ENCODE measurements around the gene CDV3. TPM values are rescaled to one million over a fixed set of nuclear protein-coding genes. Genes with fewer than 3 reads are reported as not detected.
A peak's percentile ranks its signal among the peaks of the same experiment; 100 is the strongest.

The CDV3 gene
- total RNA-seq, 1 donor from 2014 or later: 166 TPM

- Histone ChIP-seq H3K36me3 (no peaks in the 10 kb centered on the region), H3K4me1 (no peaks in the 10 kb centered on the region), H3K9me3 (peaks cover 6% of the 10 kb centered on the region), H3K4me3 (no peak overlapping the region), H3K27ac (no peak overlapping the region), H3K27me3 (ENCODE audit: low read depth) (no peaks in the 10 kb centered on the region)
- intact Hi-C loops (cut with DNase I): no loop called here
- ATAC-seq (no peak), DNase-seq (no peak)
- TF ChIP-seq, protein P1, sequence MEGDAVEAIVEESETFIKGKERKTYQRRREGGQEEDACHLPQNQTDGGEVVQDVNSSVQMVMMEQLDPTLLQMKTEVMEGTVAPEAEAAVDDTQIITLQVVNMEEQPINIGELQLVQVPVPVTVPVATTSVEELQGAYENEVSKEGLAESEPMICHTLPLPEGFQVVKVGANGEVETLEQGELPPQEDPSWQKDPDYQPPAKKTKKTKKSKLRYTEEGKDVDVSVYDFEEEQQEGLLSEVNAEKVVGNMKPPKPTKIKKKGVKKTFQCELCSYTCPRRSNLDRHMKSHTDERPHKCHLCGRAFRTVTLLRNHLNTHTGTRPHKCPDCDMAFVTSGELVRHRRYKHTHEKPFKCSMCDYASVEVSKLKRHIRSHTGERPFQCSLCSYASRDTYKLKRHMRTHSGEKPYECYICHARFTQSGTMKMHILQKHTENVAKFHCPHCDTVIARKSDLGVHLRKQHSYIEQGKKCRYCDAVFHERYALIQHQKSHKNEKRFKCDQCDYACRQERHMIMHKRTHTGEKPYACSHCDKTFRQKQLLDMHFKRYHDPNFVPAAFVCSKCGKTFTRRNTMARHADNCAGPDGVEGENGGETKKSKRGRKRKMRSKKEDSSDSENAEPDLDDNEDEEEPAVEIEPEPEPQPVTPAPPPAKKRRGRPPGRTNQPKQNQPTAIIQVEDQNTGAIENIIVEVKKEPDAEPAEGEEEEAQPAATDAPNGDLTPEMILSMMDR (IDR thresholded peaks at IDR 0.05): no peak
Observed at GRCh38 chr3:133563186-133563591, 10.3 kb upstream of the CDV3 start.

DNA sequence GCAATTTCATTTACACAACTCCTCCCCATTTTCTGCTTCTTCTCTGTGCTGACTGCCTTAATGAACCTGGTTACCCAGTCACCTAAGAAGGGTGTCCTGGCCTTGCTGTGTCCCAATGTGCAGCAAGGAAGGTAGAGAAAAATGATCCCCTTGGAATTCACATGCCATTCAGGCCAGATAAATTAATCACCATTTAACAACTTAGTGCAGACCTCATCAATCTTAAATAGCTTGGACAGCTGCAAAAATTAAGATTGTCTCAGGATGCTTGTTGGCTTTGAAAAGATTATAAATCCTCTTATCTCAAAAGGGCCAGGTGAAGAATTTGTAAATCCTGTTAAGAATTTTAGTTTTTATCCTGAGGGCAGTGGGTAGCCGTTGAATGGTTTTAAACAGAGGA, 9.7 kb upstream of the CDV3 start:
- DNase-seq (no peak), ATAC-seq (no peak)
- Histone ChIP-seq H3K4me3 (no peak overlapping the region), H3K9me3 (peaks cover 6% of the 10 kb centered on the region), H3K4me1 (no peaks in the 10 kb centered on the region), H3K27me3 (ENCODE audit: low read depth) (no peaks in the 10 kb centered on the region), H3K27ac (no peak overlapping the region), H3K36me3 (no peaks in the 10 kb centered on the region)
- intact Hi-C loops (cut with DNase I): no loop called here
- TF ChIP-seq, protein P1 (IDR thresholded peaks at IDR 0.05): no peak

DNA sequence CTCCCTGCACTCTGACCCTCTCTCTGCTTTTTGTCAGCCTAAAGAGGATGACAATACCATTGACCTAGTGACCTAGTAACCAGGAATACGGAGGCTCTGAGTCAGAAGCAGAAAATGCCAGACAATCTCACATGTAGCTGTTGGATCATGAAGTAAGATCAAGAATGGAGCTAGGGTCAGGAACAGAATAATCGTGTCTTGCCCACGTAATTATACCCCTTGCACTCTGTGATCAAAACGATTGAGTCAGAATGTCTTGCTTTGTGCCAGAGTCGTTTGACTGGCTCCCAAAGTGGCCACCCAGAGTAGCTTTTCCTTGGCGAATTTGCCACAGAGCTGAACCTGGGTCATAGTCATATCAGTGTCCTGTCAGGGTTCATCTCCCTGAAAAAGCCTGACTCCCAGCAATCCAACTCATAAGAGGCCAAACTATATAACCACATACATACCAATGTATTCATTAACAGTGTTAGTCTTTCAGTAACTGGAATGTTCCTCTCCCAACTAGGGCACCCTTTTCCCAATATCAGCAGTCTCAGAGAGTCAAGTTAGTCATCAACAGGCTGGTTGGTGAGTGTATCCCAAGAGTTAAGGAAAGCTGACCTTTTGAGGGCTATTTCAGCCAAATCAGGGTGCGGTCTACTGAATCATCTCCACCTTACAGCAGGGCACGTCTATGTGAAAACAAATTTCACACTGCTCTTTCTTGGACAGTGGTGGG, 5.0 kb upstream of the CDV3 start:
- H3K4me3 ChIP-seq: no peak overlapping the region
- DNase-seq: no peak
- TF ChIP-seq, protein P1 (IDR thresholded peaks at IDR 0.05): no peak
- no peaks in the 10 kb centered on the region for H3K36me3 ChIP-seq
- no peaks in the 10 kb centered on the region for H3K27me3 ChIP-seq (ENCODE audit: low read depth)
- peaks cover 12% of the 10 kb centered on the region for H3K4me1 ChIP-seq
- no peak for ATAC-seq
- intact Hi-C loops (cut with DNase I): no loop called here
- no peaks in the 10 kb centered on the region for H3K9me3 ChIP-seq
- H3K27ac ChIP-seq: no peak overlapping the region

GRCh38 chr3:133570139-133570936, 3.1 kb upstream of the CDV3 start:
- Histone ChIP-seq H3K4me3 (no peak overlapping the region), H3K36me3 (peaks cover 4% of the 10 kb centered on the region), H3K27me3 (ENCODE audit: low read depth) (no peaks in the 10 kb centered on the region), H3K4me1 (peaks cover 19% of the 10 kb centered on the region), H3K27ac (peak overlapping the region; percentile 72), H3K9me3 (no peaks in the 10 kb centered on the region)
- no peak for DNase-seq
- intact Hi-C loops (cut with DNase I): no loop called here
- ATAC-seq: peak in 1 of 2 donors; percentile 8
- TF ChIP-seq, protein P1 (IDR thresholded peaks at IDR 0.05): no peak

GRCh38 chr3:133570937-133571320, 2.6 kb upstream of the CDV3 start:
- intact Hi-C loops (cut with DNase I): no loop called here
- Histone ChIP-seq H3K4me3 (no peak overlapping the region), H3K9me3 (no peaks in the 10 kb centered on the region), H3K27me3 (ENCODE audit: low read depth) (no peaks in the 10 kb centered on the region), H3K4me1 (peaks cover 25% of the 10 kb centered on the region), H3K36me3 (peaks cover 10% of the 10 kb centered on the region), H3K27ac (peak overlapping the region; percentile 72)
- no peak for DNase-seq
- TF ChIP-seq, protein P1 (IDR thresholded peaks at IDR 0.05): no peak
- no peak for ATAC-seq
